Thyroid gland (tissue), 4 donors: ENCODE data around the gene CDC26. TPM values are rescaled to one million over a fixed set of nuclear protein-coding genes. Genes with fewer than 3 reads are reported as not detected.
"Not testable (repeated sequence)": the region's sequence is repeated elsewhere in the genome, so short reads cannot be mapped to it uniquely, and the experiment has no call there.

Experiments
- DNase-seq, 2 donors: peaks; one replicate each; pipeline ENCODE4 v3.0.0-alpha.2; 2019
- H3K27ac ChIP-seq, 3 donors: fragments of 200-600 bp; sonication (generic); 1 replicate in 2 of 3; 2 replicates in 1 of 3; pipeline ENCODE4 v1.5.1; 2016 to 2019; ENCODE audit warnings: mild to moderate bottlenecking in 1 of 3, moderate library complexity in 1 of 3
- H3K27me3 ChIP-seq: fragments of 200-600 bp; sonication (generic); one replicate; pipeline ENCODE4 v1.5.1; 2019
- H3K36me3 ChIP-seq, 2 donors: fragments of 200-600 bp; sonication (generic); one replicate each; pipeline ENCODE4 v1.5.1; 2016 to 2019
- H3K4me1 ChIP-seq, 2 donors: fragments of 200-600 bp; sonication (generic); one replicate each; pipeline ENCODE4 v1.5.1; 2017 to 2019
- H3K4me3 ChIP-seq, 3 donors: fragments of 200-600 bp; sonication (generic); replicated peaks in 1 of 3; 1 replicate in 2 of 3; 2 replicates in 1 of 3; pipeline ENCODE4 v1.5.1; 2016; ENCODE audit warnings: mild to moderate bottlenecking in 1 of 3
- H3K9me3 ChIP-seq: fragments of 200-600 bp; sonication (generic); one replicate; pipeline ENCODE4 v1.5.1; 2017
- POLR2A ChIP-seq, 2 donors: fragments of 450-650 bp; IDR thresholded peaks; one replicate each; pipeline ENCODE4 v1.6.1; 2017; ENCODE audit warnings: antibody characterized with exemption in 2 of 2, mild to moderate bottlenecking in 2 of 2, moderate library complexity in 1 of 2
- WGBS, 2 donors: methylation state at CpG; one replicate each; pipeline ENCODE4 v1.1.5; 2017; 5-methylcytosine and 5-hydroxymethylcytosine counted together
- intact Hi-C: fragments of 100-400 bp; cut with DNase I; formaldehyde crosslinking; loops from one replicate; pipeline ENCODE4 v1.15.1; 2023
- total RNA-seq, 4 donors: library from RNA; depleted of rRNA; stranded (reverse); fragments of >200 nt; gene quantifications; one replicate each; pipeline ENCODE4 v1.2.3, GENCODE V29; 2016
- TF ChIP-seq, protein P1 (sequence below), 6 experiments: fragments of 200-600 bp in 3 of 6; fragments of 450-650 bp in 3 of 6; sonication (generic) in 3 of 6; IDR thresholded peaks; one replicate each; pipeline ENCODE4 v1.5.1; 2016 to 2019; ENCODE audit warnings: antibody characterized with exemption in 6 of 6, mild to moderate bottlenecking in 2 of 6, inconsistent platforms in 1 of 6, moderate library complexity in 1 of 6

CDC26 gene
- total RNA-seq, 4 donors from 2014 or later = 23.0 to 73.5 (median 38.3) TPM

DNA sequence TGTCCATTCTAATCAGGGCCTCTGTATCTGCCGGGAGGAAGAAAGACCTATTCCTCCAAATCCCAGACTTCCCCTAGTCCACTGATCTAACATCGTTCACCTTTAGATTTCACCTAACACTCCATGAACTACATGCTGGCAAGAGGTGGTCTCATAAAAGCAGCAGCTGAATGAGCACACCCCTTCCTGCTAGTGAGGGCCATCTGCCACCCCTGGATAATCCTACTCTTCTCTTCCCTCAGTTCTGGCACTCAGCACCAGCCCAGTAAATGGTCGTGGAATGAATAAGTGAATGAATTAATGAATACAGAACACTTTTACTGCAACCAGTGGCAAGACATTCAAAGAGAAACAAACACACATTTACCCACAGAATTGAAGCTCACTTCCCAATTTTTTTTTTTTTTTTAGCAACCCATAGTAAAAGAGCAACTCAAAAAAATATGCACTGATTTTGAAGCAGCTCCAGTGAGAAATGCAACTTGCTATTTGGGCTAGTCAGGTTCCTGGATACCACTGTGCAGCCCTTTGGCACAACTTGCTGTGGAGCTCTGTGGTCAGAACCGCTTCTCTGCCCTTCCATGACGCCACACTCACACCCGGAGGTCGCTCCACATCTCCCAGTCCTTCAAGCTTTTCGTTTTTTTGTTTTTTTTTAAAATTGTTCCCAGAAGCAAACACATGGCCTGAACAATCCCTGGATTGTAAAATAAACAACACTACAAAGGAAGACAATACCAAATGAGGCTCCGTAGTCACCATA is 21.6 kb upstream of the CDC26 start:
- WGBS, 2 donors = 68 to 69% methylated on average over 9 of the region's 9 CpGs
- no peak for DNase-seq
- H3K4me1 ChIP-seq = no peaks in the 10 kb centered on the region
- no peaks in the 10 kb centered on the region for H3K27me3 ChIP-seq
- H3K9me3 ChIP-seq = no peaks in the 10 kb centered on the region
- H3K36me3 ChIP-seq = peaks cover 12 to 18% of the 10 kb centered on the region in 2 donors
- TF ChIP-seq POLR2A (IDR thresholded peaks at IDR 0.05) = no peak
- TF ChIP-seq, protein P1, sequence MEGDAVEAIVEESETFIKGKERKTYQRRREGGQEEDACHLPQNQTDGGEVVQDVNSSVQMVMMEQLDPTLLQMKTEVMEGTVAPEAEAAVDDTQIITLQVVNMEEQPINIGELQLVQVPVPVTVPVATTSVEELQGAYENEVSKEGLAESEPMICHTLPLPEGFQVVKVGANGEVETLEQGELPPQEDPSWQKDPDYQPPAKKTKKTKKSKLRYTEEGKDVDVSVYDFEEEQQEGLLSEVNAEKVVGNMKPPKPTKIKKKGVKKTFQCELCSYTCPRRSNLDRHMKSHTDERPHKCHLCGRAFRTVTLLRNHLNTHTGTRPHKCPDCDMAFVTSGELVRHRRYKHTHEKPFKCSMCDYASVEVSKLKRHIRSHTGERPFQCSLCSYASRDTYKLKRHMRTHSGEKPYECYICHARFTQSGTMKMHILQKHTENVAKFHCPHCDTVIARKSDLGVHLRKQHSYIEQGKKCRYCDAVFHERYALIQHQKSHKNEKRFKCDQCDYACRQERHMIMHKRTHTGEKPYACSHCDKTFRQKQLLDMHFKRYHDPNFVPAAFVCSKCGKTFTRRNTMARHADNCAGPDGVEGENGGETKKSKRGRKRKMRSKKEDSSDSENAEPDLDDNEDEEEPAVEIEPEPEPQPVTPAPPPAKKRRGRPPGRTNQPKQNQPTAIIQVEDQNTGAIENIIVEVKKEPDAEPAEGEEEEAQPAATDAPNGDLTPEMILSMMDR (IDR thresholded peaks at IDR 0.05) = no peak
- H3K27ac ChIP-seq = no peak overlapping the region
- intact Hi-C loops = no loop called here
- H3K4me3 ChIP-seq = no peak overlapping the region

GRCh38 chr9:113296247-113296646 is 20.9 kb upstream of the CDC26 start:
- H3K27me3 ChIP-seq, DNase-seq, H3K27ac ChIP-seq, H3K4me3 ChIP-seq, H3K4me1 ChIP-seq, intact Hi-C loops, H3K9me3 ChIP-seq: not testable (repeated sequence)
- H3K36me3 ChIP-seq = peaks cover 19 to 26% of the 10 kb centered on the region in 2 donors
- WGBS, 2 donors = 86 to 90% methylated on average over 8 of the region's 8 CpGs

GRCh38 chr9:113293285-113293878 is 18.0 kb upstream of the CDC26 start:
- TF ChIP-seq, protein P1 (IDR thresholded peaks at IDR 0.05) = no peak
- TF ChIP-seq POLR2A (IDR thresholded peaks at IDR 0.05) = no peak
- no peak overlapping the region for H3K27ac ChIP-seq
- no peak for DNase-seq
- no peak overlapping the region for H3K4me3 ChIP-seq
- H3K36me3 ChIP-seq = peaks cover 48 to 54% of the 10 kb centered on the region in 2 donors
- no peaks in the 10 kb centered on the region for H3K9me3 ChIP-seq
- no peaks in the 10 kb centered on the region for H3K27me3 ChIP-seq
- H3K4me1 ChIP-seq = no peaks in the 10 kb centered on the region
- 90% methylated on average over 7 of the region's 7 CpGs for WGBS, 2 donors
- intact Hi-C loops = no loop called here

DNA sequence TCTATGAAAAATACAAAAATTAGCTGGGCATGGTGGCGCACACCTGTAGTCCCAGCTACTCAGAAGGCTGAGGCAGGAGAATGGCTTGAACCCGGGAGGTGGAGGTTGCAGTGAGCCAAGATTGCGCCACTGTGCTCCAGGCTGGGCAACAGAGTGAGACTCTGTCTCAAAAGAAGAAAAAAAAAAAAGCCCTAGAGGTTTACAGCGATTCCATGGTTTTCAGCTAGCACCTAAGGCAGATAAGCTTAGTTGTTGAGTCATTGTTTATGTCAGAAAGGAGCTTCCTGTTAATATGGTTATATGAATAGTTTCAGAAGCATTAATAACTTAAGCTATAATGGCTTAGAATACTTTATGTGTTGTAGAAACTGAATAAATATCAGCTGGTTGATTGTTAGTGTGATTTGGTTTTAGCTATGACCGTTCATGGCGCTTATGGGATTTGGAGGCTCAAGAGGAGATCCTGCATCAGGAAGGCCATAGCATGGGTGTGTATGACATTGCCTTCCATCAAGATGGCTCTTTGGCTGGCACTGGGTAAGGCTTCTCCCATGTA is 14.8 kb upstream of the CDC26 start:
- peaks cover 70 to 71% of the 10 kb centered on the region in 2 donors for H3K36me3 ChIP-seq
- H3K27me3 ChIP-seq = no peaks in the 10 kb centered on the region
- H3K27ac ChIP-seq = no peak overlapping the region
- intact Hi-C loops = no loop called here
- no peaks in the 10 kb centered on the region for H3K4me1 ChIP-seq
- no peak for DNase-seq
- H3K9me3 ChIP-seq = no peaks in the 10 kb centered on the region
- WGBS, 2 donors = 96 to 98% methylated on average over 6 of the region's 6 CpGs
- no peak for TF ChIP-seq POLR2A (IDR thresholded peaks at IDR 0.05)
- TF ChIP-seq, protein P1 (IDR thresholded peaks at IDR 0.05) = no peak
- H3K4me3 ChIP-seq = no peak overlapping the region

- H3K9me3 ChIP-seq = no peaks in the 10 kb centered on the region
- intact Hi-C loops = no loop called here
- WGBS, 2 donors = 91 to 98% methylated on average over 2 of the region's 2 CpGs
- no peak overlapping the region for H3K27ac ChIP-seq
- no peak for TF ChIP-seq POLR2A (IDR thresholded peaks at IDR 0.05)
- TF ChIP-seq, protein P1 (IDR thresholded peaks at IDR 0.05) = no peak
- DNase-seq = no peak
- no peak overlapping the region for H3K4me3 ChIP-seq
- peaks cover 80% of the 10 kb centered on the region in 2 donors for H3K36me3 ChIP-seq
- no peaks in the 10 kb centered on the region for H3K27me3 ChIP-seq
- no peaks in the 10 kb centered on the region for H3K4me1 ChIP-seq
Observed at GRCh38 chr9:113289091-113289490, 13.7 kb upstream of the CDC26 start.
